ENCODE results near the gene BCL2A1.

BCL2A1 gene

DNA sequence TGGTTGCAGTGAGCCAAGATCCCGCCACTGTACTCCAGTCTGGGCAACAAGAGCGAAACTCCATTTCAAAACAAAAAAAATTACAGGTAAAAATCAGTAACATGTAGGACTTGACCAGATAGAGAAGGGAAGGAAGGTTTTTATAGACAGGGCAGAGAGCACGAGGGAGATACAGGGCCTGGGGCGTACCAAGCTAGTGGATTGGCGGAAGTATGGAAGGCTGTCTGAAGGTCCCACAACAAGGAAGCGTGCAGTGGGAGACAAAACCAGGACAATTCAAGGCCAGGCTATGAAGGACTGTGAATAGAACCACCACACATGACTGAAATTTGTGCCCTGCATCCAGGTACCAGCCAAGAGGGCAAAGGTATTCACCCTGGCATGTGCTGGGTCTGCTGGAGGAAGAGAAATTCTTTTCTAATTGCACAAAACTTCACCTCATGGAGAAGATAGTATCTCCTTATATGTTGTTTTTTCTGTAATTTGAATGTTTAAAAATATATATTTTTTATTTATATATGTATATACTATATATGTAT lies 33.0 kb upstream of the BCL2A1 start:
- no peak overlapping the region for H3K27ac Mint-ChIP-seq
- H3K27me3 Mint-ChIP-seq: no peaks in the 10 kb centered on the region
- DNase-seq (ENCODE audit: low spot score in 2 of 2) (no peak), ATAC-seq (ENCODE audit: low read depth) (no peak)
- H3K4me3 Mint-ChIP-seq: no peak overlapping the region
- peaks cover 2% of the 10 kb centered on the region for H3K9me3 Mint-ChIP-seq
- H3K36me3 Mint-ChIP-seq: peaks cover 22% of the 10 kb centered on the region
- peaks cover 24% of the 10 kb centered on the region for H3K4me1 Mint-ChIP-seq

DNA sequence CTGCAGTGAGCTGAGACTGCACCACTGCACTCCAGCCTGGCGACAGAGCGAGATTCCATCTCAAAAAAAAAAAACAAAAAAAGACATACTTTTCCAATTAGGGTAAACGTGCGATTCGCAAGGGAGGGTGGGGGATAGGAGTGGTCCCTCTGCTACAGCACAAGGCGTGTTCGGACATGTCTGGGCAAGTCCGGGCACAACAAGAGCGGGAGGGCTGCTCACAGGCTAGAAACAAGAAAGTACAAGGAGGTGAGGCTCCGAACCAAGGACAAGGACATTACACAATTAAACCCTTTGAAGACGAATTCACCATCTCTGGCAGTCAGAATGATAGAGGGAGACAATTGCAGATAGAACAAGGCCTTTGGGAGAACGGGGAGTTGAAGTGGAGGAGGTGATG lies 32.2 kb upstream of the BCL2A1 start:
- H3K4me1 Mint-ChIP-seq: peaks cover 18% of the 10 kb centered on the region
- no peaks in the 10 kb centered on the region for H3K27me3 Mint-ChIP-seq

DNA sequence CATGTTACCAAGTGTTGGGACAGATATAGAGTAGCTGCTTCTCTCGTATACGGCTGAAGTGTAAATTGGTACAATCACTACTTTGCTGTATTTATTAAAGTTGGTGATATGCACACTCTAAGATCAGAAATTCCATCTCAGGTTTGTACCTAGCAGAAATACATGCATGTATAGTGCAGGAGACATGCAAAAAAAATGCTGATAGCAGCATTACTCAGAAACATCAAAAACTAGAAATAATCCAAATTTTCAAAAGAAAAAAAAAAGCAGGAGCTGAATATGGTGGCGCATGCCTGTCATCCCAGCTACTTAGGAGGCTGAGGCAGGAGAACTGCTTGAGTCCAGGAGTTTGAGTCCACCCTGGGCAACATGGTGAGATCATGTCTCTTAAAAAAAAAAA lies 31.3 kb upstream of the BCL2A1 start:
- peaks cover 2% of the 10 kb centered on the region for H3K9me3 Mint-ChIP-seq
- peaks cover 15% of the 10 kb centered on the region for H3K4me1 Mint-ChIP-seq
- H3K4me3 Mint-ChIP-seq: no peak overlapping the region
- peaks cover 22% of the 10 kb centered on the region for H3K36me3 Mint-ChIP-seq
- DNase-seq (ENCODE audit: low spot score in 2 of 2) (no peak), ATAC-seq (ENCODE audit: low read depth) (no peak)
- no peaks in the 10 kb centered on the region for H3K27me3 Mint-ChIP-seq
- no peak overlapping the region for H3K27ac Mint-ChIP-seq

More for the DNA sequence above, 32.2 kb upstream of the BCL2A1 start:
- ATAC-seq (ENCODE audit: low read depth) (no peak), DNase-seq (ENCODE audit: low spot score in 2 of 2) (no peak)
- no peak overlapping the region for H3K4me3 Mint-ChIP-seq
- no peak overlapping the region for H3K27ac Mint-ChIP-seq
- peaks cover 24% of the 10 kb centered on the region for H3K36me3 Mint-ChIP-seq
- peaks cover 2% of the 10 kb centered on the region for H3K9me3 Mint-ChIP-seq

DNA sequence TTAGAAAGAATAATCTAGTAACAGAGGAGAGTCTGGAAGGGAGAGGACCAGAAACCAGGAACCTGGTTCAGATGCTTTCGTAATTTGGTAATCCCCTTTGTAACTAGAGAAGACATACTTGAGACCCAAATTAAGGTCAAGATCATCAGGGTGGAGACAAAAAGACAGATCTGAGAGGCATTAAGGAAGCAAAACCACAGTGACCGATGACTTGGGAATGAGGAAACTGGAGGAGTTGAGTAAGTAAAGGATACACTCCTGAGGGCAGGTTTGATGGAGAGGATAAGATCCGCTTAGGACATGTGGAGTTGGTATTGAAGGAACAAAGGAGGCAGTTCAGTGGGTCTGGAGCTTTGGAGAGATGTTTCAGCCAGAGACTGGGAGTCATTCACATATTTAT lies 23.6 kb upstream of the BCL2A1 start:
- ATAC-seq (ENCODE audit: low read depth) (no peak), DNase-seq (ENCODE audit: low spot score in 2 of 2) (no peak)
- no peaks in the 10 kb centered on the region for H3K9me3 Mint-ChIP-seq
- H3K4me3 Mint-ChIP-seq: no peak overlapping the region
- H3K36me3 Mint-ChIP-seq: peaks cover 10% of the 10 kb centered on the region
- H3K4me1 Mint-ChIP-seq: peaks cover 16% of the 10 kb centered on the region
- no peaks in the 10 kb centered on the region for H3K27me3 Mint-ChIP-seq
- H3K27ac Mint-ChIP-seq: no peak overlapping the region

DNA sequence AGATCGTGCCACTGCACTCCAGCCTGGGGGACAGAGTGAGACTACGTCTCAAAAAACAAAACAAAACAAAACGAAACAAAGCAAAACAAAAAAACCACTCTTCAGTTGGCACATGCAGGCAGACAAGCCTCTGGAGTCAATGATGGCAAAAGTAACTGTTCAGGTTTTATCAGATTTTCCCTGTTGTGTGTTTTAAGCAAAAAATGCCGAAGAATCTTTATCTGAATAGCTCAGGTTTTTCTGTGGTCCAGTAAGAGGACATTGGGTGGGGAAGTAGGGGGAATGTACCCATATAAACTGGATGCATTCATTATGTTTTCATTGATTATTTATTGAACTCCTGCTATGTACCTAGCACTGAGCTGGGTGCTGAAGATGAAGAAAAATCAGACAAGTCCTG lies 20.8 kb upstream of the BCL2A1 start:
- Mint-ChIP-seq H3K9me3 (no peaks in the 10 kb centered on the region), H3K27ac (no peak overlapping the region), H3K36me3 (peaks cover 17% of the 10 kb centered on the region), H3K4me3 (no peak overlapping the region), H3K4me1 (peaks cover 20% of the 10 kb centered on the region), H3K27me3 (no peaks in the 10 kb centered on the region)
- no peak for DNase-seq (ENCODE audit: low spot score in 2 of 2)
- ATAC-seq (ENCODE audit: low read depth): no peak

DNA sequence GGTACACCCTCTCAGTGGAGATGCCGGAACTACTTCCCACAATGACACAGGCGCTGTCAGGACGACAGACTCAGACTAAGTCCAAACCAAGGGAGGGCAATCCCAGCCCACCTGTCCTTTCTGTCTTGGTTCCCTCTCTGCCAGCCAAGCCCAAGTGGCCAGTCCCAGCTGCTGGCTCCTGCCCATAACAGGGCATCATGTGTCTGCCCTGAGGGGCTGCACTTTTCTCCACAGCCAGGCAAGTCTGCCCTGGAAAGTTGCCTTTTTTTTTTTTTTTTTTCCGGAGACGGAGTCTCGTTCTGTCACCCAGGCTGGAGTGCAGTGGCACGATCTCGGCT lies 20.0 kb upstream of the BCL2A1 start:
- H3K9me3 Mint-ChIP-seq: no peaks in the 10 kb centered on the region
- H3K27me3 Mint-ChIP-seq: no peaks in the 10 kb centered on the region
- H3K27ac Mint-ChIP-seq: no peak overlapping the region
- H3K36me3 Mint-ChIP-seq: peaks cover 17% of the 10 kb centered on the region
- H3K4me3 Mint-ChIP-seq: no peak overlapping the region
- H3K4me1 Mint-ChIP-seq: peaks cover 20% of the 10 kb centered on the region
- no peak for ATAC-seq (ENCODE audit: low read depth)
- no peak for DNase-seq (ENCODE audit: low spot score in 2 of 2)

DNA sequence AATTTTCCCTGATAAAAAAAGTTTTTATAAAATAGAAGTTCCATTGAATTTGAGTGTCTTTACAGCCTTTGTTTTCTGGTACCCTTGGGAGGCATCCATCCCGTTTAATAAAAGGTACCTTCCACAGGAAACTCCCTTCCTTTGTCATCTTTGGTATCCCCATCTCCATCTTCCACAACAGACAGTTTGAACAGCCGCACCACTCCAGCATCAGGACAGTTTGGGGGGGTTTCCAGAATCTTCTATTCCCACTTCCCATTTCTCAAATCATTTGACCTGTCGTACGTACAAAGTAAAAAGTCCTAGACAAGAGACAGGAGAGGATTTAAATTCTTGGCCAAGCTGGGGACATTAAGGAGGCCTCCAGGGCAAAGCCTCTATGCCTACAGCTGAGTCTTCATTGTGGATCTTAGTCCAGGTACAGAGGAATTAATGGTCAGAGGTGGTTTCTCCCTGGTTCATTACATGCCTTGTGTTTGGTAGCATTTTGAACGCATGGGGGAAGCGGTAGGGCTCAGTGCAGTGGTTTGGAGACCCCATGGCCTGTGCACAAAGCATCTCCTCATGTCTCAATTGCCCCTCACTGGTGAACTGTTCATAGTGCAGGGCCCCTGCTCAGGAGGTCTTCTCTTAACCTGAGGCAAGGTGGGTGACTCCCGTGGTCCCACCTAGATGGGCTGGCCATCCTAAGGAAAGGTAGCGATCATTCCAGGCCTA lies 19.4 kb upstream of the BCL2A1 start:
- H3K4me1 Mint-ChIP-seq: peaks cover 20% of the 10 kb centered on the region
- H3K36me3 Mint-ChIP-seq: peaks cover 17% of the 10 kb centered on the region
- H3K27ac Mint-ChIP-seq: no peak overlapping the region
- ATAC-seq (ENCODE audit: low read depth) (no peak), DNase-seq (ENCODE audit: low spot score in 2 of 2) (no peak)
- H3K4me3 Mint-ChIP-seq: no peak overlapping the region
- no peaks in the 10 kb centered on the region for H3K27me3 Mint-ChIP-seq
- no peaks in the 10 kb centered on the region for H3K9me3 Mint-ChIP-seq

DNA sequence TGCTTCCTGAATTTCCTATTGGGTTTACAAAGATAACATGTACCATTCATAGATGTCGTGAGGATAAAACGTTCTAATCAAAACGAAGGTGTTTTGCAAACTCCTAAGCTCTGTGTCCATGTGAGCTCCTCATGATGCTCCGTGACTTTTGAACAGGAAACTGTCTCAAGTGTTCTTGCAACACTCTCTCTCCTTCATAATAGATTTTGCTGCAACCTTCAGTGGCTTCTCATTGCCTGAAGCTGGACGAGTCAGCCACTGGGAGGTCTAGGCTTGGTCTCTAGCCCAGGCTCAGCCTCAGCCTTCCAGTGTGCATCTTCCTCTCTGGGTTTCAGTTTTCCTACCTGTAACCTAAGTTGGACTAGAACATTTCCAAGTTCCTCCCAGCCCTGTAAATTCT lies 18.7 kb upstream of the BCL2A1 start:
- Mint-ChIP-seq H3K9me3 (no peaks in the 10 kb centered on the region), H3K36me3 (peaks cover 19% of the 10 kb centered on the region), H3K27ac (no peak overlapping the region), H3K4me3 (no peak overlapping the region), H3K27me3 (no peaks in the 10 kb centered on the region), H3K4me1 (peaks cover 19% of the 10 kb centered on the region)
- no peak for ATAC-seq (ENCODE audit: low read depth)
- no peak for DNase-seq (ENCODE audit: low spot score in 2 of 2)

DNA sequence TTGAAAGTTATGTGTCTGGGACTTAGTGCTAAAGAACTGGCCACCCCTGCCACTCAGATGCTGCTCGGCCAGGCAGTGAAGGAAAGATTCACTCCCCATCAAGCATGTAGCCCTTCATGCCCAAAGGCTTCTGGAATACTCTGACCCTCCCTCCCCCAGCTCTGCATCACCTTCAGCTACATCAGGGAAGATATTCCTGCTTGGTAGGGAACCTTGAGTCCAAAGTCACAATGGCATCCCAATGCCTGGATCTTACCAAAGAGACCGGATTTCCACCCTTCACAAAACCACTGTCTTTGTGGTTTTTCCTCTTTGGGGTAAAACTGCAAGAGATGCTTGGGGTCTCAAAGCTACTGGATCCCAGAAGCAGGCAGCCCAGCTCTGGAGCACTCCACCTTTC lies 18.2 kb upstream of the BCL2A1 start:
- Mint-ChIP-seq H3K27ac (no peak overlapping the region), H3K9me3 (no peaks in the 10 kb centered on the region), H3K36me3 (peaks cover 19% of the 10 kb centered on the region), H3K4me1 (peaks cover 16% of the 10 kb centered on the region), H3K4me3 (no peak overlapping the region), H3K27me3 (no peaks in the 10 kb centered on the region)
- no peak for DNase-seq (ENCODE audit: low spot score in 2 of 2)
- ATAC-seq (ENCODE audit: low read depth): no peak

DNA sequence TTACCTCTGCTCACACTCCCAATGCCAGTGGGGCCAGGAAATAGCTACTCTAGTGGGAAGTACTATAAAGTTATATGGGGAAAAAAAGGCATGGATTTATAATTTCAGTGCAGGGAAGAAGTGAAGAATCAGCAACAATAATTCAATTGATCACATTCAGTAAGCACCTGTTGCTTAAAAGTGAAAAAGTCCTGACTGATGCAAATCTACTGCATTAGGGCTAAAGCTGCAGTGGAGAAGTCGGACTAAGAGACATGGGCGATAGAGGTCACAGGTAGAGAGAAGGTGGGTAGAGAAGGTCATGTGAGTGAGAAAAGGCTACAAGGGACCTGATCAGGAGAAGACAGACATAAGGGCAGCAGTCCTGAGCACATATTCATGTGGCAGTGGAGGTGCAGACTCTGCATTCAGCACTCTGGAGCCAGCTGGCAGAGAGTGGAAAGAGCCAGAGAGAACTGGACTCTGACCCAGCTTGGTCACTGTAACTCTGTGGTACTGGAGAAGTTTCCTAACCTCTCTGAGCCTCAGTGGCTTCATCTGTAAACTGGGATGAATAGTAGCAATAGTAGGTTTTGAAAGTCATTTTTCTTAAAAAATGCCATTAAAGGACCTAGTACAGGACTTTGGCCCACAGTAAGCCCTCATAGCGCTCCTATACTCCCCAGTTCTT lies 17.6 kb upstream of the BCL2A1 start:
- Mint-ChIP-seq H3K4me1 (peaks cover 17% of the 10 kb centered on the region), H3K4me3 (no peak overlapping the region), H3K9me3 (no peaks in the 10 kb centered on the region), H3K27me3 (peaks cover 5% of the 10 kb centered on the region), H3K36me3 (peaks cover 24% of the 10 kb centered on the region), H3K27ac (no peak overlapping the region)
- DNase-seq (ENCODE audit: low spot score in 2 of 2) (no peak), ATAC-seq (ENCODE audit: low read depth) (no peak)

DNA sequence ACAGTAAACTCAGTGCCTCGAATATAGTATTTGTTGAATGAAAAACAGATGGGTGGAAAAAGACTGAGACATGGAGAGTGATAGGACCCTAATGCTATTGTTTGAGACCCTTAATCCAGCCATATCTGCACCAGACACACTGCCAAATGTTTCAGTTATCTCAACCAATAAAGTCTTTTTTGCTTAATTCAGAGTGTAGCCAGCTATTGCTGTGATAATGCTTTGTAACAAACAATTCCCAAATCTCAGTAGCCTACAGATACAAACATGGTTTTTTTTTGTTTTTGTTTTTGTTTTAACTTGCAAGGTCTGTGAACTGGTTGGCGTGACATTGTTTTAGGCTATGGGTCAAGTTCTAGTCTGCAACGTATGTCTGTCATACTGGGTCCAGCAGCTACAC lies 17.0 kb upstream of the BCL2A1 start:
- DNase-seq (ENCODE audit: low spot score in 2 of 2): no peak
- Mint-ChIP-seq H3K4me1 (peaks cover 14% of the 10 kb centered on the region), H3K4me3 (no peak overlapping the region), H3K27me3 (peaks cover 6% of the 10 kb centered on the region), H3K36me3 (peaks cover 25% of the 10 kb centered on the region), H3K27ac (no peak overlapping the region), H3K9me3 (no peaks in the 10 kb centered on the region)
- ATAC-seq (ENCODE audit: low read depth): no peak

DNA sequence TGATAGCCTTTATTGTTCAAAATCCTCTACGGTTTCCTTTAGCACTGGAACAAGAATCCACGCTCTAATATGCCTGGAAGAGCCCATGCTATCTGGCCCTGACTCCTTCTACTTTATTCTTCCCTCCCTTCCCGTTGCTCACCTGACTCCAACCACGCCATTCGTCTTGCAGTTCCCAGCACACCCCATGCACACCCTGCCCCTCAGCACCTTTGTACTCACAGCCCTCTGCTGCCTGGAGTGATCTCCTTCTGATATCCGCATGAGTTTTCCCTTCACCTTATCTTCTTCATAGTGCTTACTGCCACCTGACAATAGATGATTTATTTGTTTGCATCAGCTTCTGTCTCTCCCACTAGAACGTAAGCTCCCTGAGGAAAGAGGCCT lies 16.6 kb upstream of the BCL2A1 start:
- H3K4me3 Mint-ChIP-seq: no peak overlapping the region
- DNase-seq (ENCODE audit: low spot score in 2 of 2) (no peak), ATAC-seq (ENCODE audit: low read depth) (no peak)
- no peaks in the 10 kb centered on the region for H3K9me3 Mint-ChIP-seq
- peaks cover 14% of the 10 kb centered on the region for H3K4me1 Mint-ChIP-seq
- no peak overlapping the region for H3K27ac Mint-ChIP-seq
- H3K27me3 Mint-ChIP-seq: peaks cover 6% of the 10 kb centered on the region
- H3K36me3 Mint-ChIP-seq: peaks cover 25% of the 10 kb centered on the region

DNA sequence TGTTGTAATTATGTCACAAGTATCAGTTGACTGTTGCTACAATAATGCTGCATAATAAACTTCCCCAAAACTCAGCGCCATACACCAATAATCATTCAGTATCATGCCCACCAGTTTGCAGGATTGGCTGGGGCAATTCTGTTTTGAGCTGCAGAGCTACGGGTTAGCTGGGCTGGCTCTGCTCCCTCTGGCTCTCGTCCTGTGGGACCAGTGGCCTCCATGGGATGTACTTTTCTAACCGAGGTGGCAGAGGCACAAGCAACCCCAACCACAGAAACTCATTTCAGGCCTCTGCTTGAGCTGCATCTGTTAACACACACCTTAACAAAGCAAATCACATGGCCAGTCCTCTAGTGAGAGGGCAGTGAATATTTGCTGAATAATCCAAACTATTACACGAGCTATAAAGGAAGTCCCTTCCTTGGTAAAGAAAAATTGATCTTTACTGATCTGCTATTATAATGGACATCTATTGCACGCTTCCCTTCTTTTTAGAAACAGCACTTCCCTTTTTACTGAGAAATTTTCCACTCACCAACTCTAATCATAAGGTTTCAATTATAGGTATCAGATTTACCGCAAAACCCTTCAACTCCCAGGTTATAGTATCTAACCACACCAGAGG lies 10.9 kb upstream of the BCL2A1 start:
- no peak for ATAC-seq (ENCODE audit: low read depth)
- Mint-ChIP-seq H3K27me3 (peaks cover 6% of the 10 kb centered on the region), H3K36me3 (peaks cover 10% of the 10 kb centered on the region), H3K9me3 (no peaks in the 10 kb centered on the region), H3K4me1 (peaks cover 41% of the 10 kb centered on the region), H3K4me3 (no peak overlapping the region), H3K27ac (peak overlapping the region; percentile 57)
- DNase-seq (ENCODE audit: low spot score in 2 of 2): no peak

DNA sequence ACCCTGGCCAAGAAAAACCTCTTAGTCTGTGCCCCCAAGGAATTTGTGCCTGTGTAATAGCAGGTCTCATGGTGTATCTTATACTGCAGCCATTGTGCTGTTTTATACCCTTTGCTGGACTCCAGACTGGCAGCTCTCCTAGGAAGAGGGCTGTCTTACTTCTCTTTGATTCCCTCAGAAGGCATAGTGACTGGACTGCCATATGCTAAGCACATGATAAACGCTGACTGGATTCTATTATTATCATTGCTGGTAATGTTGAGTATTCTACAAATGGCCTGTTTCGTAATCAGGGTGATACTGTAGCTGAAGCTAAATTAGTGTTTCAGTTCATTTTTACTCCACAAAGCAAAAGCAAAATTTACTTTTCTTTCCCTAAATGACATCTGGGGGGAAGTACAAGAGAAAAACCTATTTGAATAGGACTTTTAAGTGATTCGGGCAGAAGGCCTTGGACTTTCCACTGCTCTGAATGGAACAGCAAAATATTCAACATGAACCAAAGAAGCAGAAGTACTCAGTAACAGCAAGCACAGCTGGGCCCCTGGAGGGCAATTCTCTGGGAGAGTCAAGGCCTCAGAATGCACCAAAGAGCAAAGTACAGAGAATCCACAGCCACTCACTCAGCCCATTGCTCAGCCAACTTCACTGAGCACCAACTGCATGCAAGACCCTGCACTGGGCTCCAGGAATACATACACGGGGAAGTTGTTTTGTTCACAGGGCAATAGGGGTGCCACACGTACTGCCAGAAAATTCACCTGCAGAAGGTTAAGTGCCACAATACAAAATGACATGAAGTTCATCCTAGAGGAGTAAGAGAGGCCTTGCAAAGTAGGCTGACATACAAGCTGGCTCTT lies 7.9 kb upstream of the BCL2A1 start:
- Mint-ChIP-seq H3K27ac (peak overlapping the region; percentile 98), H3K9me3 (no peaks in the 10 kb centered on the region), H3K4me3 (peak overlapping the region; percentile 51), H3K4me1 (peaks cover 47% of the 10 kb centered on the region), H3K27me3 (peaks cover 4% of the 10 kb centered on the region), H3K36me3 (peaks cover 6% of the 10 kb centered on the region)
- DNase-seq (ENCODE audit: low spot score in 2 of 2): peak; percentile 22 to 32
- ATAC-seq (ENCODE audit: low read depth): peak; percentile 60
